Activated CD8-positive, alpha-beta memory T cell treated with anti-CD3 and anti-CD28 coated beads, Interleukin-2, amount 50 U/mL, for 1 hour (primary cell): ENCODE measurements around the gene BSND.
"Not testable (repeated sequence)": the region's sequence is repeated elsewhere in the genome, so short reads cannot be mapped to it uniquely, and the experiment has no call there.

Experiments
- DNase-seq: peaks from one replicate; pipeline ENCODE4 v3.0.0-alpha.2; 2020; ENCODE audit errors: extremely low read depth

The BSND gene

GRCh38 chr1:54998677-54999076 lies at the start of gene BSND:
Gene BSND, plus strand, starts transcription at chr1:54998933. Its CDS starts 254 bp downstream, at chr1:54999187.
- DNase-seq = no peak

DNA sequence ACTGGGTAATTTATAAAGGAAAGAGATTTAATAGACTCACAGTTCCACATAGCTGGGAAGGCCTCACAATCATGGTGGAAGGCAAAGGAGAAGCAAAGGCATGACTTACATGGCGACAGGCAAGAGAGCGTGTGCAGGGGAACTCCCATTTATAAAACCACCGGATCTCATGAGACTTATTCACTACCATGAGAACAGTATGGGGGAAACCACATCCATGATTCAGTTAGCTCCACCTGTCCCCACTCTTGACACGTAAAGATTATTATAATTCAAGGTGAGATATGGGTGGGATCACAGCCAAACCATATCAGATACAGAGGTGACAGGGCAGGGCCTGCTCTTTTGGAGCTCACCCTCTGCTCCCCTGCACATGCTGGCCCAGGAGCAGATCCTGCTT lies 49.7 kb upstream of the BSND start:
- DNase-seq = no peak

DNA sequence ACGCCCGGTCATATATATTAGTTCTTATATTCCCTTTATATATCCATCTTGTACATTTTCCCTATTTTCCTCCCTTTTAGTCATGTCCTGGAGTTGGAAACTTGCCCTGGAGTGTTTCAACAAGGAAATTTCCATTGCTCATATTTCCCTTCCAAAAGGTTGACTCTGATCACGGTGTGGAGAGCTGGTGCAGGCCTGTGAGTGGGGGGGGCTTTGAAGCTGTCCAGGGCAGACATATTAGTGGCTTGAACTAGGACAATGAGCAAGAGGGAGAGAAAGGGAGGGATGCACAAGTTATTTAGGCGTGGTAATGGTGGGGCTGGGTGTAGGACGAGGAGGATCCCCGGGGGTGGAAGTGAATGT lies 48.7 kb upstream of the BSND start:
- no peak for DNase-seq

DNA sequence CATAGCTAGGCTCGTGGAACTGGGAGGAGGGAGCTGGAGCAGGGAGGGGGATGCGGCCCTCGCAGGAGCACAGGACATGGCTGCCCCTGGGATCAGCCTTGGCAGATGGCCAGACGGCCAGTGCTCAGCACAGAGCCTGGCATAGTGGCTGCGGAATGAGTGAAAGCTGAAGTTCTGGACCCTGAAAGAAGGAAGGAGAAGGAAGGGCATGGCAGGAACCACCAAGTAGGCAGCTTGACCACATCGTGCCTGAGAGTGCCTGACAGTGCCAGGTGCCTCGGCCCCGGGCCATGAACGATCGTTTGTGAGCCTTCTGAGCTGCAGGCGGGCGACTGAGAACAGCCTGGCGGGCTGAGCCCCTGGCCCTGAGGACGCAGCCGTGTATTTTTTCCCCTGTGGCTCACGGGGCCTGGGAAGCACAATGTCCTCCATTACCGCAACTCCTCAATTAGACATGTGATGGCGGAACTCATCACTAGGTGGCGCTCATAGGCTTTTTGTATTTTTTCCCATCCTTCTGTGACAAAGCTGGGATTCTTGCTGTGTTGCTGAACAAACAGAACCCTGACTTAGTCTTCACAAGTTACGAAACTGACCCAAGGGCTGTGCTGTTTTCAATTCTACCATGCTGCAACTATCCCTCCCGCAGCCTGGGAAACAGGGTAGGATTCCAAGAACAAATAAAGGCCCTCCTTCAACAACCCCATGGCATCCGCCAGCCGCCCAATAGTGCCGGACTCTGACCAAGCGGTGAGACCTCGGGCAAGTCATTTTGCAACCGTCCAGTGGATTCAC lies 48.2 kb upstream of the BSND start:
- no peak for DNase-seq

DNA sequence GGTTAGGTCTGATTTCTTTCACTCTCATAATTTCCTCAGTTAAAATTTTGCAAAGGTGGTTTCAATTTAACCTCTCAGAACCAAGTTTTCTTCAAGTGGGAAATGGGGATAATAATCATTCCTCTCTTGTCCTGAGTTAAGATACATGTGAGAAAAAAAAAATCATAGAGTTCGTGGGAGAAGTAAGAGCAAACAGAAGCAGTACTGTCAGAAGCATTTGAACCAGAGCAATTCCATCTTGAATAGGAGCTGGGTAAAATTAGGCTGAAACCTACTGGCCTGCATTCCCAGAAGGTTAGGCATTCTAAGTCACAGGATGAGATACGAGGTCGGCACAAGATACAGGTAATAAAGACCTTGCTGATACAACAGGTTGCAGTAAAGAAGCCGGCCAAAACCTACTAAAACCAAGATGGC lies 46.9 kb upstream of the BSND start:
- DNase-seq = no peak

DNA sequence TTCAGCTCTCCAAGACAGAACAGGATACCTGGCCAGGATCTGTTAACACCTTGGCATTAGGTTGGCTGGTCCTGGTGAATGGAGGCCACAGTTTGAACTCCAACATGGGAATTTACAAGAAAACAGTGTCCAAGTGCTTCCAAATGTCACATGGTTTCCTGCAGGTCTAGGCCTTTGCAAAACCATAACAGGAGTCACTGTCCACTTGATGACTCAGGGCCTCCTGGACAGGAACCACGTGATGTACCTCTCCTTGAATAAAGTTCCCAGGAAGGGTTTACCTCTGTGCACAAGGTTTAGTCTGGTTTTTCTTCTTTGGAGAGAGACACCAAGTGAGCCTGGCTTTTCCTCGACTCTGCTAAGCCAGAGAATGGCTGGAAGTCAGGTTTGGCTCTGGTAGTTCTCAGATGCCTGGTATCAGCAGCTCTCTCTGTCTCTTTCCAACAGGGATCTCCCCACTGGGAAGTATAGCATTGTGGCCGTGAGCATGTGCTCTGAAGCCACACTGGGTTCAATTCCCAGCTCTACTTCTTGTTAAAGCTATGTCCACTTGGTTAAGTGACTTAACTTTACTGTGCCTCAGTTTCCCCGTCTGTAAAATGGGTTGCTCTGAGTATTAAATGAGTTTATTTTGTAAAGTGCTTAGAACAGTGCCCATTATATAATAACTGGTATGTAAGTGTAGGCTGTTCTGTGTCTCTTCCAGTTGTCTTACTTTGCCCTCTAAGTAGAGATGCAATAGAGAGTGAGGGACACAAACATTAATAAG lies 45.6 kb upstream of the BSND start:
- no peak for DNase-seq

- DNase-seq = no peak
Measured at GRCh38 chr1:54953846-54954245, 44.9 kb upstream of the BSND start.

DNA sequence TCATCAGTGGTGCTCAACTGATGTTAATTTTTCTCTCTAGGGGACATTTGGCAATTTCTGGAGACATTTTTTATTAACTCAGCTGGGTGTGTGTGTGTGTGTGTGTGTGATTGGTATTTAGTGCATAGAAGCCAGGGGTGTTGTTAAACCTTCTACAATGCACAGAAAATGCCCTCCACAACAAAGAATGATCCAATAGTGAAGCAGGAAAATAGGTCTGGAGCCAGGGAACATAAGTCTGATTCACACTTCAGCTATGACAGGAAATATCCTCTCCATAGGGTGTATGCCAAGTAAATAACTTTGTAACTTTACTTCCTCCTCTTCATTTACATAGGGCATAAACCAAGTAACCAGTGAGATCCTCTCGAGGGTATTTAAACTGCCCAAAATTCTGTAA lies 43.4 kb upstream of the BSND start:
- DNase-seq = no peak

DNA sequence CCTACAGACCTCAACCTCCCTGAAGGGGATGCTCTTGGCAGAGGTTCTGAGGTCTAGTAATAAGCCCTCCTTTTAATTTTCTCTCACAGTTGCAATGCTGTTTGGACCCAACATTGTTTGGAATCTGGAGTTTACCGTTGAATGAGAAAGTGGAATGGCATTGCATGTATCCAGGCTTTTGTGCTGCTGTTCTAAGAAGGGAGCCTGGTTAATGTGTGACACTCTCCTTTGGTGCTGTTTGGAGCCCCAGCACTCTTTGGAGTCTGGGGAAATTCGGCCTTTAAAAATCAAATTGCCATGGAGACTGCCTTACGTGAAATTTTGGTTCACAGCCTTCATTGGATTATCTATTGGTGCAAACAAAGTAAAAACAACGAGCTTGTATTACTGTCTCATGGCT lies 42.0 kb upstream of the BSND start:
- no peak for DNase-seq

GRCh38 chr1:54959241-54959640 lies 39.5 kb upstream of the BSND start:
- no peak for DNase-seq

GRCh38 chr1:54962612-54963395 lies 35.9 kb upstream of the BSND start:
- DNase-seq = no peak

- DNase-seq = not testable (repeated sequence)
Measured at GRCh38 chr1:54963829-54964228, 34.9 kb upstream of the BSND start.

DNA sequence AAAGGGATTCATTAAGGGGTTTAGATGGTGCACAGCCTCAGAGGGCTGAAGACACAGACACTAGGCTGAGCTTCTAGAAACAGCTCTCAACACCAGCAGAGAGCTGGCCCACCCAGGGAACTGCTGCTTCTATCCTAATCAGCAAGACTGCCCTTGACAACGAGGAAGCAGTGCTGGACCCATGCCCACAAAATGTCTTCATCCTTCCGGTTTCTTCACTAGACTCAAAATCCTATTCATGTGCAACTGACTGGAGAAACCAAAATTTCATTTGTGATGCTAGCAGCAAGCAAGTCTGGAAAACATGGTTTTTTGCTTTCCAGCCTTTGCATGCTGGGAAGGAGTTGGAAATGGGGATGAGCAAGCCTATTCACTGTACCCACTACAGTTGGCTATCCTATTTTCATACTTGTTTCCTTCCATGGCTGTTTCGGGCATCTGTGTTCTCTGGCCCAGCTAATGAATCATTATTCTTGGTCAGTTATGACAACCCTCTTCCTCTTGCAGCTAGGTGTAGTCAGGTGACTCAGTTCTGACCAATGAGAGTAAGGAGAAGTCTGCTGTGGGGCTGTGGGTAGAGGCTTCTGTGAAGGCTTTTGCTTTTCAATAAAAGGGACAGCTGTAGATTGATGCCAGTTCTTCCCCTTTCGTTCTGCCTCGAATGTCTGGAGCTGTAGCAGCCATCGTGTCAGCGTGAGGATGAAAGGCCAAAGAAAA lies 33.0 kb upstream of the BSND start:
- DNase-seq = no peak

DNA sequence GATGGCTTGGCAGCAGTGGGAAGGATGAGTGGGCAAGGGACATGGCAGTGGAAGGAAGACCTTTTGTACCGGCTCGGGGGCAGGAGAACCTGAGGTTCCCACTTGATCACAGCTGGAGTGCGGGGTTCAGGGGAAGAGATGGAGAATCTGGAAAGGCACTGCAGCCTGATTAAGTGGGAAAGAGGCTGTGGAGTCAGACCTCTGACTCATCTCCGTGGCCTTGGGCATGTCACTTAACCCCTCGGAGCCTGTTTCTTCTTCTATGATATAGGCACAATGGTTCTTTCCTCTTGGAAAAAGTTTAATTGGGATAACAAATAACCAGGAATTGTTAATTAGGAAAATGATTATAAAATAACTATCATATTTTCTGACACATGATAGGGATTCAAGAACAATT lies 31.4 kb upstream of the BSND start:
- DNase-seq = no peak

DNA sequence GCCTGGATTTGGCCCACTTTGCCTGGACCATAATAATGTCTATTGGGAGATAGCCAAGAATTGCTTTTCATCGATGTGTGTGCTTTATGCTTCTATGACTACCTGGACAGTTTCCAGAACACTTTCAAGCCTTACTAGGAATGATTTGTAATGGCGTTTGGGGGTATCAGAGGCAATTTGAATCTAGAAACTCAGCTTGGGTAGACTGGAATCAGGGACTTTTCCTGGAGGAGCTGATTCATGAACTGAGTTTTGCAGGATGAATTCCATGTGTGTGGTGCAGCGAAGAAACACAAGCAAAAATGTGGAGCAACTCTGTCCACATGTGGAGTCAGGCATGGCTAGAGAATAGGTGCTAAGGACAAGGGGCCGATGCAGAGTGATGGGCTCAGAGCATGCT lies 30.2 kb upstream of the BSND start:
- DNase-seq = no peak

GRCh38 chr1:54969879-54970278 lies 28.9 kb upstream of the BSND start:
- DNase-seq = no peak

DNA sequence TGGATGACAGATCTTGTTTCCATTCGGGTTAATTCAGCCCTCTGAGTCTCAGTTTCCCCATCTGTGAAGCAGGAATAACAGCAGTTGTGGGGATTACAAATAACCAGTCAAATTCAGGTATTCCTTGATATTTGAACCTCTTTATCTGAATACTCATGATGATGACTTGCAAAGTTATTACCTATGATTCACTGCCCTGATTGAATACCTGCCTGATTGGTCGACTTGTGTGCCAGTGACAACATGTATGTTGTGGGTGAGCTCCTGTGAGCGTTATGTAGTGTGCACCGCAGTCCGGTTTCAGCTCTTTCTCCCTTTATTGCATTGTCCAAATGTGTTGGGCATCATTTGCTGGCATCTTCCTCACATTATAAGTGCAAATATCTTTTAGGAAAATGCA lies 27.8 kb upstream of the BSND start:
- DNase-seq = no peak

DNA sequence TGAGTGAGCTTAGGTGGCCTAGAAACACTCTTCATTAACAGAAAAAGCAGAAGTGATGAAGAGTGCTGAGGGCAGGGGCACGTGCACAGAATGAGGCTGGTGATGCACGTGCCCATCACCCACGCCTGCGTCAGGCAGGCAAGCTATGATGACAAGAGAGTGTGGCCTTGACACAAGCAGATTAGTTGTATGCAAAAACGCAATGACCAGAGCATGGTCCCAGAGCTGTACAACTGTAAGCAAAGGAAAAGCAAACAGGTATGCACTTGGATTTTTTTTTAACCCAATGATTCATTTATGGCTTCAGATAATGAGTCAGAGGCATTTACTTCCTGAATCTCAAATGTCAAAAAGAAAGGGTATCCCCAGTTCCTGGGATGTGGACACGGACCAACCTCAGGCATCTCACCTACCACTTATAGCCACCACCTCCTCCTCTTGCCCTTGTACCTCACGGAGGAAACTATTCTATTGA lies 27.4 kb upstream of the BSND start:
- DNase-seq = no peak

- no peak for DNase-seq
Measured at GRCh38 chr1:54972436-54972835, 26.3 kb upstream of the BSND start.

DNA sequence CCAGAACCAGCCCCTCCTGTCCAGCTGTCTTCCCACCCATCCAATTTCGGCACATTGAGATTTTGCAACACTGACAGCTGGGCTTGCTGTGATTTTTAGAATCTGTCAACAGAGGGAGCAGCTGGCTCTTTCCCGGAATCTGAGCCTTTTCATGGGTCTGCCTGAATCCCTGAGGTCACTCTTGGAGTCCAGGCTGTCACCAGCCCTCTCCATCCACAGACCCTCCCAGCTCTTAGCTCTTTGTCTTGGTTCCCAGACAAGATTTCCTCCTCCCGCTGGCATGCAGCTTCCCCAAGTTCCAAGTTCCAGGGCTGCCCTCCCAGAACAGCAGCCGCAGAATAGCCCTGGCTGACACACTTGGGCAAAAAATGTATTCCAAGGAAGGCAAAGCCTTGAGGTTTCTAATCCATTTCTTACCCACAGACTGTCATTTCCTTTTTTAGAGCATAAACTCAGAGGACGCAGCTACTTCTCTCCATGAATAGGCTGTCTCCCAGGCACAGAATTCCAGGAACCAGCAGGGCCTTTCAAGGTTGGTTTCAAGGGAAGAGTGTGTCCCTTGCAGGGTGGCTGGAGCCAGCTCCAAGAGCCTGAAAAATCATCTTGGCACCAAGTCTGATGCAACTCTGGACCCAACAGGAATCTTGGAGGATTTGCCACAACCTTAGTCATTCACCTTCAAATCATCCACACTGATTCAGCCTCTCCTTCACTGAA lies 25.4 kb upstream of the BSND start:
- DNase-seq = no peak
